HG03469 (cell line): ENCODE data around the gene USP44.
"Not testable (repeated sequence)": the region's sequence is repeated elsewhere in the genome, so short reads cannot be mapped to it uniquely, and the experiment has no call there.

Experiments
- ATAC-seq: cut with Tn5 transposase; IDR thresholded peaks from one replicate; pipeline ENCODE4 v1.9.1; 2021; ENCODE audit warnings: mild to moderate bottlenecking, moderate library complexity, moderate number of reproducible peaks; ENCODE audit not compliant: unreplicated experiment

USP44 gene

GRCh38 chr12:95551305-95551704 is at the start of gene USP44:
USP44 (minus strand) TSS chr12:95551476; CDS start chr12:95534256, 17,220 bp downstream.
- no peak for ATAC-seq

- no peak for ATAC-seq
Observed at GRCh38 chr12:95600567-95600966, 49.3 kb upstream of the USP44 start.

GRCh38 chr12:95599880-95600279 is 48.6 kb upstream of the USP44 start:
- ATAC-seq = no peak

- ATAC-seq = no peak
Observed at GRCh38 chr12:95594136-95594535, 42.9 kb upstream of the USP44 start.

GRCh38 chr12:95593266-95593871 is 42.1 kb upstream of the USP44 start:
- ATAC-seq = no peak

GRCh38 chr12:95591731-95592130 is 40.5 kb upstream of the USP44 start:
- no peak for ATAC-seq

GRCh38 chr12:95590775-95591174 is 39.5 kb upstream of the USP44 start:
- no peak for ATAC-seq

- no peak for ATAC-seq
Observed at GRCh38 chr12:95583933-95584332, 32.7 kb upstream of the USP44 start.

- no peak for ATAC-seq
Observed at GRCh38 chr12:95582230-95583058, 31.2 kb upstream of the USP44 start.

GRCh38 chr12:95577820-95578219 is 26.5 kb upstream of the USP44 start:
- ATAC-seq = no peak

- no peak for ATAC-seq
Observed at GRCh38 chr12:95574799-95575452, 23.6 kb upstream of the USP44 start.

- ATAC-seq = no peak
Observed at GRCh38 chr12:95573951-95574576, 22.8 kb upstream of the USP44 start.

GRCh38 chr12:95571369-95571768 is 20.1 kb upstream of the USP44 start:
- no peak for ATAC-seq

- ATAC-seq = not testable (repeated sequence)
Observed at GRCh38 chr12:95568045-95568444, 16.8 kb upstream of the USP44 start.

- no peak for ATAC-seq
Observed at GRCh38 chr12:95557625-95558024, 6.3 kb upstream of the USP44 start.

GRCh38 chr12:95554532-95555071 is 3.3 kb upstream of the USP44 start:
- ATAC-seq = no peak

GRCh38 chr12:95553197-95553943 is 2.1 kb upstream of the USP44 start:
- no peak for ATAC-seq

- ATAC-seq = no peak
Observed at GRCh38 chr12:95551913-95552516, 739 bp upstream of the USP44 start.

- no peak for ATAC-seq
Observed at GRCh38 chr12:95549392-95550084, 1.7 kb downstream of the USP44 start.
